Epithelial cell of esophagus (primary cell): ENCODE measurements around the gene REC8.
A peak's percentile ranks its signal among the peaks of the same experiment; 100 is the strongest.

Experiments
- DNase-seq: peaks from one replicate; pipeline ENCODE4 v3.0.0; 2010; ENCODE audit warnings: low read depth
- H3K4me3 ChIP-seq: 2 replicates; pipeline ENCODE4 v1.5.1; 2011; ENCODE audit warnings: mild to moderate bottlenecking, low read length, control low read depth
- TF ChIP-seq, protein P1 (sequence below): IDR thresholded peaks from 2 replicates; pipeline ENCODE4 v1.5.1; 2011; ENCODE audit warnings: low read depth, mild to moderate bottlenecking, low read length, control low read depth, inconsistent platforms; ENCODE audit not compliant: insufficient read depth; ENCODE audit errors: missing control alignments

The REC8 gene

DNA sequence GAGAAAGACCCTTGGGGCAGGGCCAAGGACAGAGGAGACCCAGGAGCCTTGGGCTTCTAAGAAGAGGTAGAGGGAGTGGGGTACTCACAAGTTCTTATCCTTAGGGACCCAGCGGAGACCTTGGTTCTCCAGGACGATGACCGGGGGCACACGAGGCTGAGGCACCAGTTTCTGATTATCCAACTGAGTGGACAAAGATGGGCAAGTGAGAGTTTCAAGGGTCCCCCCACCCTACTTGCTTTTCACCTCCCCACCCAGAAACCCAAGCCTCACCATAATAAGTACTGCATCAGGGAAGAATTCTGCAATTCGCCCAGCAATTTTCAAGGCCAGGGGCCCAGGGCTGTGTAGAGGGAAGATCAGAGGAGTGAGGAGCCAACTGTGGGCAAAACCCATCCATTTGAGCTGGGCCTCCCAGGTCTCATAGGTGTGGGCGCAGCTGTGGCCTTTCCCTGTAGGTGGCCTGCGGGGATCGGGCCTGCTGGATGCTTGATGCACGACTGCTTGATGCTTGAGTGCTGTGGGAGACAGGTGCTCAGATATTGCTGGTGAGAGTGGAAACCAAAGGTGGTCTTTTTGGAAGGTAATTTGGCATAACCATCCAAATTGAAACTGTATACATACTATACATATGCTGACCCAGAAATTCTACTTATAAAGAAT, 32.5 kb upstream of the REC8 start:
- DNase-seq = no peak
- H3K4me3 ChIP-seq = peak overlapping the region; percentile 1
- TF ChIP-seq, protein P1, sequence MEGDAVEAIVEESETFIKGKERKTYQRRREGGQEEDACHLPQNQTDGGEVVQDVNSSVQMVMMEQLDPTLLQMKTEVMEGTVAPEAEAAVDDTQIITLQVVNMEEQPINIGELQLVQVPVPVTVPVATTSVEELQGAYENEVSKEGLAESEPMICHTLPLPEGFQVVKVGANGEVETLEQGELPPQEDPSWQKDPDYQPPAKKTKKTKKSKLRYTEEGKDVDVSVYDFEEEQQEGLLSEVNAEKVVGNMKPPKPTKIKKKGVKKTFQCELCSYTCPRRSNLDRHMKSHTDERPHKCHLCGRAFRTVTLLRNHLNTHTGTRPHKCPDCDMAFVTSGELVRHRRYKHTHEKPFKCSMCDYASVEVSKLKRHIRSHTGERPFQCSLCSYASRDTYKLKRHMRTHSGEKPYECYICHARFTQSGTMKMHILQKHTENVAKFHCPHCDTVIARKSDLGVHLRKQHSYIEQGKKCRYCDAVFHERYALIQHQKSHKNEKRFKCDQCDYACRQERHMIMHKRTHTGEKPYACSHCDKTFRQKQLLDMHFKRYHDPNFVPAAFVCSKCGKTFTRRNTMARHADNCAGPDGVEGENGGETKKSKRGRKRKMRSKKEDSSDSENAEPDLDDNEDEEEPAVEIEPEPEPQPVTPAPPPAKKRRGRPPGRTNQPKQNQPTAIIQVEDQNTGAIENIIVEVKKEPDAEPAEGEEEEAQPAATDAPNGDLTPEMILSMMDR = no peak

DNA sequence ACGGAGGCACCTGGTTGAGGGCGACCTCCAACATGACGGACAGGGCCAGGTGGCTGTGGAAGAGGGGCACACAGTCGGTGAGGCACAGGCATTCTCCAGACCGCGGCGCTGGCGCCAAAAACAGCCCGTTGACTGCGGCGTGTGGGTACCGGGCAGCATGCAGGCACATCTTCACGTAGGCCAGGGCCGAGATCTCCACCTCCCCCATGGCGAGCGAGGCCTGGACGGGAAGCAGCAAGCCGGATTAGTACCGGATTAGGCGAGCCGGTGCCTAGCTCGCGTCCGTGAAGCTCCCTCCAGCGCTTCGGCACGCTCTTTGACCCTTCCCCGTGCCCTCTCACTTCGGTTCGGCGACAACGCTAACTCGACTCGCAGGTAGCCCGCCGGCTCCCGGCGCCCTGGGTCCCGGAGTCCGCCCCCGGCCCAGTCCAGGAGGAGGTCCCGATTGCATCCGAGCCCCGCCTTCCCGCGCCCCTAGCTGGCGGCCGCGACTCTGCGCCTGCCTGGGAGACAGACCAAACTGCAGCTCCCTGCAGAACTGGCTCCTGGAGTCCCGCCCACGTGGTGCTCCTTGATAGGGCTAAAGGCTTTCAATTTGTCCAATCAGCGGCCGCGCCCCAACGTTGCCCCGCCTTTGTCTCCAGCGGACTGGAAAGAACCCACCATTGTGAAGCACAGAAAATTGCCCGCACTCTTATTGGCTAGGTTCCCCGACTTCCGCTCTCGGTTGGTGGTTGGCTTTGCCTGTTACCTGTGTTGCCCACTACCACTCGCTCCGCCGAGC, 30.6 kb upstream of the REC8 start, which contains the start of gene EMC9:
TSS of gene EMC9 (minus strand) at position 495 of the 784 bp plus-strand sequence. CDS start at position 208, 287 bp downstream.
- TF ChIP-seq, protein P1 = peak; percentile 43
- peak; percentile 100 for DNase-seq

DNA sequence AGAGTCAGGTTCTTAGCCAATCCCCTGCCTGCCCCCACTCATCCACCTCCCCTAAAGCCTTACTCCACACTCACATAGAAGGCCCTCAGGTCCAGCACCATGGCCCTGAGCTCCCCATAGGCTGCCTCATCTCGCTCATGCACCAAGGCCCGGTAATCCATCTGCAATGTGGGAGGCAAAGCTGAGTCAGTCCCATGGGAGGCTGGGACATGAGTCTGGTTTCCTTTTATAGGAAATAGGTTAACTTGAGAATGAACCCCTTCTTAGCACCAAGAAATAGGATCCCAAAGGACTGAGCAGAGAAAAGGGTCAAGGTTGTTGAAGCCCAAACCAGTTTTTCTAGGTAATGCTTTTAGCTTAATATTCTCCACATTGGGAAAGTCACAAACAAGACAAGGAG, 28.4 kb upstream of the REC8 start:
- no peak overlapping the region for H3K4me3 ChIP-seq
- TF ChIP-seq, protein P1 = no peak
- no peak for DNase-seq

More for the DNA sequence above, 30.6 kb upstream of the REC8 start, which contains the start of gene EMC9:
- peak within 1 kb of the TSS; percentile 91 for H3K4me3 ChIP-seq

DNA sequence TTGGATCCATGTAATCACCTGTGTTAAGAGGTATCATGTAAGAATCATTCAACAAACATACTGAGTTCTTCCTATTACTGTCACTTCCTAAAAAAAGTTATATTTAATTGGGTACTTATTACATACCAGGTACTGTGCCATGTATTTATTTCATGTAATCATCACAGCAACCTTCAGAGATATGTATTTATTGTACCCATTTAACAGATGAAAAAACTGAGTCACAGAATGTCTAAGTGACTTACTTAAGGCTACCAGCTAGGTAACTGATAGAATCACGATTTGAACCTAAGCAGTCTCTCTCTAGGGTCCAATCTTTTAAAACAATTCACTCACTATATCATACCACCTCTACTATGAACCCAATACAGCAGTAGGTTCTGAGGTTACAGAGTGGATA, 27.4 kb upstream of the REC8 start:
- TF ChIP-seq, protein P1 = no peak
- H3K4me3 ChIP-seq = no peak overlapping the region
- DNase-seq = no peak

DNA sequence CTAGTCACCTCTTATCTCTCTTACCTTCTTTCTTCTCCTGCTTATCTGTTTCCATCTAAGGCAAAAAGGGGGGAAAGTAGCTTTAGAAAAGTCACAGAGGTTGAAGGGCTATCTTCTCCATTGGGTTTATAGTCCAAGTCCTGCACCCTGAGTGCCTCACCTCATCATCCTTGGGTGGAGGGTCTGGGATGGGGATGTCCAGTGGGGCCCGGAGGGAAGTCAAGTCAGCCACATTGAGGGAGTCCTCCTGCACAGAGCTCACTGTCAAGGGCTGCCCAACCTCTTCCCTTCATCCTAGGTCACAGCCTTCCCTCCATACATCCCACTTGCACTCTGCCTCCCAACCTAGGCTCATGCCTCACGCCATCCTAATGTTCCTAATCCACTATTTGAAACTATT, 26.7 kb upstream of the REC8 start:
- TF ChIP-seq, protein P1 = no peak
- DNase-seq = no peak
- H3K4me3 ChIP-seq = no peak overlapping the region

DNA sequence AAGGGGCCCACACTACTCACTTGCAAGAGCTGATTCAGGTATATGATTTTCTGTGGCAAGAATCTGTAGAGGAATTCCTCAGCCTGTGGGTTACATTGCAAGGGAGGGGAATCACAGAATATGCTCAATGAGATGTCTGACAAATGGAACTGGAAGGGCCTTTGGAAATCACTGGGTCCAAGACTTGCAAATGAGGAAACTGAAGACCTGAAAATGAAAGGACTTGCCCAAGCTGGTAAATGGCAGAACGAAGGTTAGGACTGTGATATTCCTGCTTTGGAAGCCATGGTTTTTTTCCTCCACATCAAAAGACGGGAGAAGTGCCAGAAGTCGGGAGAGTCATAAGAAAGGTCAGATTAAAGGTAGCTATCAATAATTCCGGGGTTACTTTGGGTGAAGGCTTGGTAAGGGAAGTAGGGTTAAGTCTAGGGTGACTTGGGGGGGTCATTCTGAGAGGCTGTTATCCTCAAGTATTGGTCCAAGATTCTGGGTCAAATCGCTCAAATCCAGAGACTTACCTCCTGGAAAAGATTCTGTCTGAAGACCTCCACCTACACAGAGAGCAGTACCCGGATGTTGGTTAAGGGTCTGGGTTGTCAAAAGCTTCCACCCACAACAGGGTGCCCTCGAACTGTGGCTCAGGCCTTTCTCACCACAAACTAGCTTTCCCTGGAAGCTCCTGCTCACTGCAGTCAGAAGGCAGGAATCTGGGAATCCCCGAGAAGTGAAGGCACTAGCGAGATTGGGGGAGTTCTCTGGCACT, 26.0 kb upstream of the REC8 start:
- peak overlapping the region; percentile 87 for H3K4me3 ChIP-seq
- TF ChIP-seq, protein P1 = no peak
- no peak for DNase-seq
